Uterus (tissue), 4 donors: ENCODE data around the gene EPHA6. TPM values are rescaled to one million over a fixed set of nuclear protein-coding genes. Genes with fewer than 3 reads are reported as not detected.

Experiments
- DNase-seq, 2 donors: peaks; one replicate each; pipeline ENCODE4 v3.0.0-alpha.2; 2019 to 2020
- H3K27ac ChIP-seq, 2 donors: fragments of 200-600 bp; sonication (generic); 1 replicate in 1 of 2; 2 replicates in 1 of 2; pipeline ENCODE4 v1.5.1; 2016 to 2018
- H3K27me3 ChIP-seq, 2 donors: fragments of 200-600 bp; sonication (generic); one replicate each; pipeline ENCODE4 v1.5.1; 2018 to 2019; ENCODE audit warnings: control low read depth in 1 of 2
- H3K36me3 ChIP-seq, 2 donors: fragments of 200-600 bp; sonication (generic); one replicate each; pipeline ENCODE4 v1.5.1; 2019; ENCODE audit warnings: control low read depth in 1 of 2
- H3K4me1 ChIP-seq, 2 donors: fragments of 200-600 bp; sonication (generic); one replicate each; pipeline ENCODE4 v1.5.1; 2018 to 2019; ENCODE audit warnings: control low read depth in 1 of 2
- H3K4me3 ChIP-seq, 2 donors: fragments of 200-600 bp; sonication (generic); 1 replicate in 1 of 2; 2 replicates in 1 of 2; pipeline ENCODE4 v1.5.1; 2018 to 2019; ENCODE audit warnings: mild to moderate bottlenecking in 1 of 2
- H3K9me3 ChIP-seq, 2 donors: fragments of 200-600 bp; sonication (generic); one replicate each; pipeline ENCODE4 v1.5.1; 2019; ENCODE audit warnings: control low read depth in 1 of 2
- POLR2A ChIP-seq, 2 donors: fragments of 450-650 bp; IDR thresholded peaks; one replicate each; pipeline ENCODE4 v1.6.1; 2016; ENCODE audit warnings: antibody characterized with exemption in 2 of 2, mild to moderate bottlenecking in 1 of 2, moderate library complexity in 1 of 2
- intact Hi-C: fragments of 100-400 bp; cut with DNase I; formaldehyde crosslinking; loops from one replicate; pipeline ENCODE4 v1.15.1; 2023; ENCODE audit warnings: low total_unique reads
- total RNA-seq, 4 donors: library from RNA; depleted of rRNA in 3 of 4; stranded (reverse); fragments of >200 nt in 3 of 4; gene quantifications; one replicate each; pipeline versions ENCODE4 v1.1.0 to v1.2.4, GENCODE V29; 2014 to 2023
- TF ChIP-seq, protein P1 (sequence below), 4 experiments: fragments of 200-600 bp in 2 of 4; fragments of 450-650 bp in 2 of 4; sonication (generic) in 2 of 4; IDR thresholded peaks; one replicate each; pipeline ENCODE4 v1.5.1; 2016 to 2019; ENCODE audit warnings: antibody characterized with exemption in 4 of 4, mild to moderate bottlenecking in 2 of 4, moderate library complexity in 1 of 4
- donor health status: DM: yes; HTN: yes; CAD: no.

The EPHA6 gene
- total RNA-seq, 4 donors from 2014 or later = 0.29 to 7.3 (median 2.5) TPM

DNA sequence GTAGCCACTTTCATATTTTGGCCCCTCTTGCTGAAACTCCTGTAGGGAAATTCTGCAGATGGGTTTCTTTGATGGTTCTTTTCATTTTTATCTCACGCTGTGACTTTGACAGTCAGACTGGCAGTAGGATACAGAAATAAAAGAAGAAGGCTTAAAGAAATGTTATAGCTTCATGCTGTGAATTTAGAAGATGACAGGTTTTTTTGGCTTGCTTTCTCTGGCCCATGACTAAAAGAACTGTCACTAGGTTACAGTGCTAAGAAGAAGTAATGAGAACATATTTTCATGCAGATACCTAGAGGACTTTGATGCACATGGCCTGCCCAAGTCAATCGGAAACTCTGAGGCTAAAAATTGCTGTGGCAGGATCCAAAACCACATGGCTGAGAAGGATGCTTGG lies 334.5 kb downstream of the EPHA6 start:
- Histone ChIP-seq H3K27ac (no peak overlapping the region), H3K4me1 (no peaks in the 10 kb centered on the region), H3K36me3 (no peaks in the 10 kb centered on the region), H3K9me3 (no peaks in the 10 kb centered on the region), H3K27me3 (no peaks in the 10 kb centered on the region), H3K4me3 (no peak overlapping the region)
- no peak for DNase-seq
- TF ChIP-seq POLR2A (IDR thresholded peaks at IDR 0.05) = no peak
- TF ChIP-seq, protein P1, sequence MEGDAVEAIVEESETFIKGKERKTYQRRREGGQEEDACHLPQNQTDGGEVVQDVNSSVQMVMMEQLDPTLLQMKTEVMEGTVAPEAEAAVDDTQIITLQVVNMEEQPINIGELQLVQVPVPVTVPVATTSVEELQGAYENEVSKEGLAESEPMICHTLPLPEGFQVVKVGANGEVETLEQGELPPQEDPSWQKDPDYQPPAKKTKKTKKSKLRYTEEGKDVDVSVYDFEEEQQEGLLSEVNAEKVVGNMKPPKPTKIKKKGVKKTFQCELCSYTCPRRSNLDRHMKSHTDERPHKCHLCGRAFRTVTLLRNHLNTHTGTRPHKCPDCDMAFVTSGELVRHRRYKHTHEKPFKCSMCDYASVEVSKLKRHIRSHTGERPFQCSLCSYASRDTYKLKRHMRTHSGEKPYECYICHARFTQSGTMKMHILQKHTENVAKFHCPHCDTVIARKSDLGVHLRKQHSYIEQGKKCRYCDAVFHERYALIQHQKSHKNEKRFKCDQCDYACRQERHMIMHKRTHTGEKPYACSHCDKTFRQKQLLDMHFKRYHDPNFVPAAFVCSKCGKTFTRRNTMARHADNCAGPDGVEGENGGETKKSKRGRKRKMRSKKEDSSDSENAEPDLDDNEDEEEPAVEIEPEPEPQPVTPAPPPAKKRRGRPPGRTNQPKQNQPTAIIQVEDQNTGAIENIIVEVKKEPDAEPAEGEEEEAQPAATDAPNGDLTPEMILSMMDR (IDR thresholded peaks at IDR 0.05) = no peak
- intact Hi-C loops = no loop called here

- TF ChIP-seq, protein P1 (IDR thresholded peaks at IDR 0.05) = no peak
- TF ChIP-seq POLR2A (IDR thresholded peaks at IDR 0.05) = no peak
- Histone ChIP-seq H3K27ac (no peak overlapping the region), H3K27me3 (no peaks in the 10 kb centered on the region), H3K36me3 (no peaks in the 10 kb centered on the region), H3K4me3 (no peak overlapping the region), H3K4me1 (no peaks in the 10 kb centered on the region), H3K9me3 (no peaks in the 10 kb centered on the region)
- DNase-seq = no peak
- intact Hi-C loops = no loop called here
Measured at GRCh38 chr3:97161169-97161568, 346.8 kb downstream of the EPHA6 start.

DNA sequence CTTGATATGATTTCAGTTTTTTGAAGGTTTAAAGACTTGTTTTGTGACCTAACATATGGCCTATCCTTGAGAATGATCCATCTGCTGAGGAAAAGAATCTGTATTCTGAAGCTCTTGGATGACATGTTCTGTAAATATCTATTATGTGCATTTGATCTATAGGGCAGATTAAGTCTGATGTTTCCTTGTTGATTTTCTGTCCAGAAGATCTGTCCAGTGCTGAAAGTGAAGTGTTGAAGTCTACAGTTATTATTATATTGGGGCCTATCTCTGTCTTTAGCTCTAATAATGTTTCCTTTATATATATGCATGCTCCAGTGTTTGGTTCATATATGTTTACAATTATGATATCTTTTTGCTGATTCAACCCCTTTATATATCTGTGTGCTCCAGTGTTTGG lies 362.8 kb downstream of the EPHA6 start:
- intact Hi-C loops = no loop called here
- no peak overlapping the region for H3K27ac ChIP-seq
- no peaks in the 10 kb centered on the region for H3K27me3 ChIP-seq
- H3K36me3 ChIP-seq = no peaks in the 10 kb centered on the region
- peaks cover 0 to 6% of the 10 kb centered on the region in 2 donors for H3K9me3 ChIP-seq
- DNase-seq = no peak
- no peak overlapping the region for H3K4me3 ChIP-seq
- TF ChIP-seq POLR2A (IDR thresholded peaks at IDR 0.05) = no peak
- TF ChIP-seq, protein P1 (IDR thresholded peaks at IDR 0.05) = no peak
- H3K4me1 ChIP-seq = no peaks in the 10 kb centered on the region

- H3K4me1 ChIP-seq = no peaks in the 10 kb centered on the region
- no peak for DNase-seq
- TF ChIP-seq, protein P1 (IDR thresholded peaks at IDR 0.05) = no peak
- TF ChIP-seq POLR2A (IDR thresholded peaks at IDR 0.05) = no peak
- no peak overlapping the region for H3K27ac ChIP-seq
- H3K9me3 ChIP-seq = peaks cover 0 to 6% of the 10 kb centered on the region in 2 donors
- H3K4me3 ChIP-seq = no peak overlapping the region
- intact Hi-C loops = no loop called here
- no peaks in the 10 kb centered on the region for H3K27me3 ChIP-seq
- H3K36me3 ChIP-seq = no peaks in the 10 kb centered on the region
Measured at GRCh38 chr3:97181704-97182103, 367.3 kb downstream of the EPHA6 start.

DNA sequence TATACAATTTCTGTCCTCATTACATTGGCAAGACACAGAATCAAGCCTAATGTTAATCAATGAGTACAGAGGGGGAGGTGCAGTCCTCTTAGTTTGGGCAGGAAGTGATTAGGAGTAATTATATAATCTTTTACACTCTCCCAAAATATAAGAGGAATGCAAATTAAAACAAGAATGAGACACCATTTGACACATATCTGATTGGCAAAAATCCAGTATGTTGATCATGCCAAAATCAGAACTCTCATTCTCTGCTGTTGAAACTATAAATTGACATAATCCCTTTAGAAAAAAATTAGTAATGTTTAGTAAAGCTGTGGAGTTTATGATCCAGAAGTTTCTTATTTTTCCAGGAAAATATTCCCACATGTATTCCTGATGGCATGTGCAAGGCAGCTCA lies 373.4 kb downstream of the EPHA6 start:
- DNase-seq = no peak
- no peaks in the 10 kb centered on the region for H3K36me3 ChIP-seq
- no peaks in the 10 kb centered on the region for H3K4me1 ChIP-seq
- no peak overlapping the region for H3K4me3 ChIP-seq
- H3K27ac ChIP-seq = no peak overlapping the region
- no peaks in the 10 kb centered on the region for H3K9me3 ChIP-seq
- no peak for TF ChIP-seq POLR2A (IDR thresholded peaks at IDR 0.05)
- TF ChIP-seq, protein P1 (IDR thresholded peaks at IDR 0.05) = no peak
- intact Hi-C loops = no loop called here
- H3K27me3 ChIP-seq = no peaks in the 10 kb centered on the region
